ENCODE measurements around the gene SPATA13. TPM values are rescaled to one million over a fixed set of nuclear protein-coding genes. Genes with fewer than 3 reads are reported as not detected.

SPATA13 gene
- total RNA-seq, 4 donors from 2014 or later: 10.0 to 24.6 (median 13.4) TPM

DNA sequence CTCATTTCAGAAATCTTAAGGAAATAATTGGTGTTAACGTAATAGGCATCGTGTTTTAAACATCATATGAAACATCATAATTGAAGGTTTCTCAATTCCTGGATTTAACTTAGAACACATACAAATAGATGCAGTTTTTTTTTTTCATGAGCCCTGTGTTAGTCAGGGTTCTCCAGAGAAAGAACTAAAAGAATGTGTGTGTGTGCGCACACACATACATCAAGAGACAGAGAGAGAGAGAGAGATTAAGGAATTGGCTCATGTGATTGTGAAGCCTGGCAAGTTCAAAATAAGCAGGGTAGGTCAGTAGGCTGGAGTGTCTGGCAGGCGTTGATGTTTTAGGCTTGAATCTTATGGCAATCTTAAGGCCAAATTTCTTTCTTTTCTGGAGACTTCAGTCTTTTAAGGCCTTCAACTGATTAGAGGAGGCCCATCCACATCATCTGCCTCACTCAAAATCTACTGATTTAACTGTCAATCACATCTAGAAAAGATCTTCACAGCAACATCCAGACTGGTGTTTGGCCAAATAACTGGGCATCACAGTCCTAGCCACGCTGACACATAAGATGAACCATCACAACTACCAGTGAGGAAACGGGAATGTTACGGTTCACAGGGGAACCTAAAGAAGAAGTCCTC, 25.2 kb downstream of the SPATA13 start:
- Histone ChIP-seq H3K27me3 (no peaks in the 10 kb centered on the region), H3K36me3 (no peaks in the 10 kb centered on the region), H3K4me3 (no peak overlapping the region), H3K9me3 (peaks cover 0 to 15% (median 0%) of the 10 kb centered on the region in 3 donors), H3K4me1 (no peaks in the 10 kb centered on the region), H3K27ac (no peak overlapping the region)
- WGBS, 2 donors (ENCODE audit: low coverage in 1 of 2): 89 to 97% methylated on average over 6 to 7 of the region's 7 CpGs
- ATAC-seq: no peak
- TF ChIP-seq, protein P1, sequence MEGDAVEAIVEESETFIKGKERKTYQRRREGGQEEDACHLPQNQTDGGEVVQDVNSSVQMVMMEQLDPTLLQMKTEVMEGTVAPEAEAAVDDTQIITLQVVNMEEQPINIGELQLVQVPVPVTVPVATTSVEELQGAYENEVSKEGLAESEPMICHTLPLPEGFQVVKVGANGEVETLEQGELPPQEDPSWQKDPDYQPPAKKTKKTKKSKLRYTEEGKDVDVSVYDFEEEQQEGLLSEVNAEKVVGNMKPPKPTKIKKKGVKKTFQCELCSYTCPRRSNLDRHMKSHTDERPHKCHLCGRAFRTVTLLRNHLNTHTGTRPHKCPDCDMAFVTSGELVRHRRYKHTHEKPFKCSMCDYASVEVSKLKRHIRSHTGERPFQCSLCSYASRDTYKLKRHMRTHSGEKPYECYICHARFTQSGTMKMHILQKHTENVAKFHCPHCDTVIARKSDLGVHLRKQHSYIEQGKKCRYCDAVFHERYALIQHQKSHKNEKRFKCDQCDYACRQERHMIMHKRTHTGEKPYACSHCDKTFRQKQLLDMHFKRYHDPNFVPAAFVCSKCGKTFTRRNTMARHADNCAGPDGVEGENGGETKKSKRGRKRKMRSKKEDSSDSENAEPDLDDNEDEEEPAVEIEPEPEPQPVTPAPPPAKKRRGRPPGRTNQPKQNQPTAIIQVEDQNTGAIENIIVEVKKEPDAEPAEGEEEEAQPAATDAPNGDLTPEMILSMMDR (IDR thresholded peaks at IDR 0.05): no peak
- TF ChIP-seq POLR2AphosphoS5 (IDR thresholded peaks at IDR 0.05): no peak
- TF ChIP-seq EP300 (IDR thresholded peaks at IDR 0.05): no peak
- no peak for TF ChIP-seq POLR2A (IDR thresholded peaks at IDR 0.05)

DNA sequence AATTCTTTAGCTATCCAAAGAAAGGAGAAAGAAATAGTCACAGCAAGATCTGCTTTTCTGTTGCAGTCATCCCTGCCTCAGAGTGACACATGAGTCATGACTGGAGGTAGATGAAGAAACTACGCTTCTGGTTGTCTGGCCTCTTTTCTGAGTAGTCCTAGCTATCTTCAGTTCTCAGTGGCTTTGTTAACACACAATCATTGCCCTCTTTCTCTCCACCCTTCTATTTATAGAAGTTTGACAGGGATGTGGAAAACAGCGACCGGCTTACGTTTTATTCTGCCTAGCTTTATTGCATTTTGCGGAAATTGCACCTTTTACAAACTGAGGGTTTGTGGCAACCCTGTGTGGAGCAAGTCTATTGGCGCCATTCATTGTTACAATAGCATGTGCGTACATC, 26.7 kb downstream of the SPATA13 start:
- no peak for ATAC-seq
- TF ChIP-seq POLR2A (IDR thresholded peaks at IDR 0.05) (no peak), POLR2AphosphoS5 (IDR thresholded peaks at IDR 0.05) (no peak), EP300 (IDR thresholded peaks at IDR 0.05) (no peak)
- TF ChIP-seq, protein P1 (IDR thresholded peaks at IDR 0.05): no peak
- Histone ChIP-seq H3K9me3 (peaks cover 0 to 15% (median 0%) of the 10 kb centered on the region in 3 donors), H3K4me1 (no peaks in the 10 kb centered on the region), H3K27me3 (no peaks in the 10 kb centered on the region), H3K36me3 (no peaks in the 10 kb centered on the region), H3K27ac (no peak overlapping the region), H3K4me3 (no peak overlapping the region)
- WGBS, 2 donors (ENCODE audit: low coverage in 1 of 2): 53 to 83% methylated on average over 3 to 6 of the region's 7 CpGs

DNA sequence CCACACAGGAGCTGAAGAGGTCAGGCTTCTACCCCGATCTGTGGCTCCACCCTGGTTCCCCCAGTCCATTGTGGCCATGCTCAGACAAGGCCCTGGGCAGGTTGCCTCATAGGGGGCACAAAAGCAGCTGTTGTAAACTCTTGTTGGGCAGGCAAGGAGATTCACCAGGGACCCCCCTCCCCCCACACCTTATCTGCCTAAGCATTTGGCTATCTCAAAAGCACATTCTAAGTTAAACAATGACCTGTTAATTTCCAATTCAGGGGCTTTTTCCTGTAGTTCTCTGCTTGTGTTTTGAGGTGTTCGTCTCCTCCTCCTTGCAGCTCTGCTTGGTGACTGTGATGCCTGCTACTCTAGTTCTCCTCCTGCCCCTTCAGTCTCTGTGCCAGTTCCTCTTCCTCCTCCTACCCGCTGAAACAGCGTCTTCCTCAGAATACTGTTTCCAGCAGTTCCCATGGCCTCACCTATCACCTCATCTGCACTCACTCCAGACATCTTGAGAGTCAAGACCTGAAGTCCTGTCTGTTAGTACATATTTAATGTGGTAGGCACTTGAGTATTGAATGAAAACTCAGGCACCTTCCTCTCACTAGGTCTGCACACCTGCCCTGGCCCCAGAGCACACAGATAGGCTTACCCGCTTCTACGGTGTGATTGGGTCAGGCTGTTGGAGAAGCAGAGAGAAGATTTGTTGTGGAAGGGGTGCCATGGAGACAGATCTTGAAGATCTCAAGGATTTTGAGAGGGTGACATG, 31.7 kb downstream of the SPATA13 start:
- no peak overlapping the region for H3K27ac ChIP-seq
- ATAC-seq: no peak
- no peaks in the 10 kb centered on the region for H3K36me3 ChIP-seq
- 69% methylated on average over 4 to 5 of the region's 6 CpGs for WGBS, 2 donors (ENCODE audit: low coverage in 1 of 2)
- H3K4me3 ChIP-seq: no peak overlapping the region
- H3K4me1 ChIP-seq: no peaks in the 10 kb centered on the region
- peaks cover 0 to 15% (median 0%) of the 10 kb centered on the region in 3 donors for H3K9me3 ChIP-seq
- no peak for TF ChIP-seq POLR2AphosphoS5 (IDR thresholded peaks at IDR 0.05)
- TF ChIP-seq POLR2A (IDR thresholded peaks at IDR 0.05): no peak
- TF ChIP-seq, protein P1 (IDR thresholded peaks at IDR 0.05): no peak
- TF ChIP-seq EP300 (IDR thresholded peaks at IDR 0.05): no peak
- no peaks in the 10 kb centered on the region for H3K27me3 ChIP-seq

DNA sequence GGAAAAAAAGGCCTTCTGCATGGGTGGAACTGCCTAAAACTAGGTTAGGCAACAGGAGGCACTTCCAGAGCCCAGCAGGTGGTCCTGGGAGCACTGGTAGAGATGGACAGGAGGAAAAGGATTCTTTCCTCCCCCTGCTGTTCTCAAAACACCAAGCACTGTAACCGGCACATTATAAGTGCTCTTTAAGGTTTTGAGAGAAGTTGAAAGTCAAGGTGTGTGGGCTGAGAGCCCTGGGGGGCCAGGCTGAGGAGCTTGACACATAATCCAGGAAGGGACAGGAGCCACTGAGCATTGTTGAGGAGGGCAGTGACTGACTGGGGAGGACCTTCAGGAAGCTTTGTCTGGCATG, 32.3 kb downstream of the SPATA13 start:
- no peak for TF ChIP-seq EP300 (IDR thresholded peaks at IDR 0.05)
- no peak for TF ChIP-seq POLR2AphosphoS5 (IDR thresholded peaks at IDR 0.05)
- TF ChIP-seq, protein P1 (IDR thresholded peaks at IDR 0.05): no peak
- no peak for TF ChIP-seq POLR2A (IDR thresholded peaks at IDR 0.05)
- 86% methylated on average over 1 of the region's 1 CpG; no CpG with 5 or more reads in 1 of the 2 donors for WGBS, 2 donors (ENCODE audit: low coverage in 1 of 2)
- no peak overlapping the region for H3K27ac ChIP-seq
- H3K36me3 ChIP-seq: no peaks in the 10 kb centered on the region
- H3K4me1 ChIP-seq: no peaks in the 10 kb centered on the region
- H3K27me3 ChIP-seq: no peaks in the 10 kb centered on the region
- no peak for ATAC-seq
- H3K9me3 ChIP-seq: peaks cover 0 to 14% (median 0%) of the 10 kb centered on the region in 3 donors
- no peak overlapping the region for H3K4me3 ChIP-seq

DNA sequence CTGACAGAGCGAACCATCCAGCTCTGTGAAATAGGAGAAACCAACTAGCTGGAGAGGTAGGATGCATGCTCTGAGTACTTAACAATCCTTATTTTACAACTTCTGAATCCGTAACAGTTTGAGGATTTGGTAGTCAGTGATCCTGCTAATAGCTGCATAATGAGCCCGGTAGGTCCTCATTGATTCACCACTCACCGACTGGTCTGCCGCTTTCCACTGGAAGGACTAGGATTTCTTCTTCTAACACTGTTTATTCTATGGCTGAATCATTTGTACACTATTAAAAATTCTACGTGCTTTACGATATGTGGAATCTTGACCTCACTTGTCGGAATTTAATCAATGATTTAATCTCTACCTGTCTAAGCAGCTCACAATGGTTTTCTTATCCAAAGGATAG, 33.9 kb downstream of the SPATA13 start:
- no peak for ATAC-seq
- no peaks in the 10 kb centered on the region for H3K27me3 ChIP-seq
- no peaks in the 10 kb centered on the region for H3K36me3 ChIP-seq
- no peaks in the 10 kb centered on the region for H3K9me3 ChIP-seq
- 92% methylated on average over 6 to 8 of the region's 8 CpGs for WGBS, 2 donors (ENCODE audit: low coverage in 1 of 2)
- no peak overlapping the region for H3K27ac ChIP-seq
- no peak overlapping the region for H3K4me3 ChIP-seq
- no peaks in the 10 kb centered on the region for H3K4me1 ChIP-seq
- TF ChIP-seq EP300 (IDR thresholded peaks at IDR 0.05): no peak
